DMS 273 treated with DMSO at 0.1 percent for 48 hours (cell line): ENCODE results near the gene ASAP3.

Experiments used
- DNase-seq: peaks from one replicate; lab custom pipeline; 2025; lab: John Stamatoyannopoulos, UW

Gene ASAP3

GRCh38 chr1:23449306-23449705, 34.7 kb downstream of the ASAP3 start:
- no peak for DNase-seq

GRCh38 chr1:23448846-23449245, 35.1 kb downstream of the ASAP3 start:
- no peak for DNase-seq

- no peak for DNase-seq
Observed at GRCh38 chr1:23446661-23447310, 37.2 kb downstream of the ASAP3 start.

GRCh38 chr1:23444596-23445390, 39.2 kb downstream of the ASAP3 start:
- DNase-seq = no peak

- no peak for DNase-seq
Observed at GRCh38 chr1:23444104-23444533, 39.9 kb downstream of the ASAP3 start.

GRCh38 chr1:23442751-23443150, 41.2 kb downstream of the ASAP3 start:
- no peak for DNase-seq

GRCh38 chr1:23441446-23442148, 42.4 kb downstream of the ASAP3 start:
- DNase-seq = no peak

GRCh38 chr1:23438545-23438944, 45.4 kb downstream of the ASAP3 start:
- no peak for DNase-seq

GRCh38 chr1:23437355-23437664, 46.7 kb downstream of the ASAP3 start:
- no peak for DNase-seq

- no peak for DNase-seq
Observed at GRCh38 chr1:23436520-23437354, 47.2 kb downstream of the ASAP3 start.

- DNase-seq = no peak
Observed at GRCh38 chr1:23434260-23434775, 49.7 kb downstream of the ASAP3 start.

GRCh38 chr1:23433122-23433521, 50.9 kb downstream of the ASAP3 start:
- DNase-seq = no peak

GRCh38 chr1:23431431-23431830, 52.5 kb downstream of the ASAP3 start:
- no peak for DNase-seq

- DNase-seq = no peak
Observed at GRCh38 chr1:23430803-23431202, 53.2 kb downstream of the ASAP3 start.

GRCh38 chr1:23428136-23428905, 55.7 kb downstream of the ASAP3 start:
- no peak for DNase-seq

- DNase-seq = no peak
Observed at GRCh38 chr1:23427550-23427949, 56.4 kb downstream of the ASAP3 start.

GRCh38 chr1:23426828-23427227, 57.2 kb downstream of the ASAP3 start:
- DNase-seq = no peak

- DNase-seq = no peak
Observed at GRCh38 chr1:23425193-23425494, 58.8 kb downstream of the ASAP3 start.

GRCh38 chr1:23424293-23425192, 59.4 kb downstream of the ASAP3 start, which contains the start of gene TCEA3:
Gene TCEA3 (minus strand): TSS chr1:23424748. CDS start chr1:23424633, 115 bp downstream.
- no peak for DNase-seq
